Prostate gland (tissue), 2 donors: Measurements from ENCODE around the gene PLEKHB1.

Source experiments
- CTCF ChIP-seq, 4 experiments: fragments of 200-600 bp in 2 of 4; fragments of 450-650 bp in 2 of 4; sonication (generic) in 2 of 4; IDR thresholded peaks; 1 replicate in 3 of 4; 2 replicates in 1 of 4; pipeline ENCODE4 v1.5.1; 2016 to 2019; ENCODE audit warnings: antibody characterized with exemption in 4 of 4, mild to moderate bottlenecking in 2 of 4, moderate library complexity in 2 of 4
- POLR2A ChIP-seq: fragments of 450-650 bp; IDR thresholded peaks from one replicate; pipeline ENCODE4 v1.6.1; 2016; ENCODE audit warnings: antibody characterized with exemption, mild to moderate bottlenecking
- POLR2AphosphoS5 ChIP-seq: sonication (generic); formaldehyde crosslinking; IDR thresholded peaks from one replicate; pipeline ENCODE4 v1.6.1; 2017; ENCODE audit warnings: antibody characterized with exemption

GRCh38 chr11:73622926-73623593 lies 23.3 kb upstream of the PLEKHB1 start:
- TF ChIP-seq CTCF (IDR thresholded peaks at IDR 0.05), result no peak
- TF ChIP-seq POLR2A, result no peak
- no peak for TF ChIP-seq POLR2AphosphoS5
